Measurements from ENCODE around the gene DOCK2.
"Not testable (repeated sequence)": the region's sequence is repeated elsewhere in the genome, so short reads cannot be mapped to it uniquely, and the experiment has no call there.

The DOCK2 gene

DNA sequence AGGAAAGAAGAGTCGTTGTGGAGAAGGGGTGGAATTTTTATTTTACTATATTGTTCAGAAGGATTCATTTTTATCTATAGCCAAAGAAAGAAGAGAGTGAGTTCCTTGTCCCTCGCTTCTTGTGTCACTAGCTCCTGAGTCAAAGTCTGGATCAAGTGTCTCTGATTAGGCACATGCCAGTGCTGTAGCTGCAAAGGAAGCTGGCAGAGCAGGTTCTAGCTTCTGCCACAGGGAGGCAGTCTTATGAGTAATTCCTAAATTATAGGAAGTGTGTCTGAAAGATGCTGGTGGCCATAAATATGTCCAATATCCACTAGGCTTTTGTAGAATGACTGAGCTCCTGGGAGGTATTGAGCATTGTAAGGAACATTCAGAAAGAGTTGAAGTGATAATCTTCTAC, 84.7 kb downstream of the DOCK2 start:
- peaks cover 64% of the 10 kb centered on the region for H3K36me3 ChIP-seq (ENCODE audit: low read length)

GRCh38 chr5:169723103-169723831, 86.2 kb downstream of the DOCK2 start:
- H3K36me3 ChIP-seq (ENCODE audit: low read length), result peaks cover 60% of the 10 kb centered on the region
- H4K20me1 ChIP-seq (ENCODE audit: low read depth, low read length), result no peaks in the 10 kb centered on the region
- H3K27ac ChIP-seq (ENCODE audit: low read depth, low read length), result no peak overlapping the region
- H3K9me3 ChIP-seq (ENCODE audit: insufficient read depth, low read length), result no peaks in the 10 kb centered on the region
- no peak overlapping the region for H3K4me3 ChIP-seq (ENCODE audit: insufficient read depth, low read length, poor library complexity, severe bottlenecking)
- H3K27me3 ChIP-seq (ENCODE audit: low read length), result no peaks in the 10 kb centered on the region
- H3F3A ChIP-seq (ENCODE audit: insufficient read depth), result no peaks in the 10 kb centered on the region
- H3K79me2 ChIP-seq (ENCODE audit: insufficient read depth, low read length), result peaks cover 13% of the 10 kb centered on the region
- H3K9me2 ChIP-seq (replicated peaks; ENCODE audit: insufficient read depth, low read length), result no peaks in the 10 kb centered on the region
- no peak for TF ChIP-seq CTCF (IDR thresholded peaks at IDR 0.05; ENCODE audit: insufficient read depth, low read length, poor library complexity, severe bottlenecking)
- H2AFZ ChIP-seq (ENCODE audit: low read depth, low read length, severe bottlenecking), result no peak overlapping the region
- no peak overlapping the region for H3K9ac ChIP-seq (ENCODE audit: low read length)
- H3K4me2 ChIP-seq (ENCODE audit: low read depth, low read length, poor library complexity, severe bottlenecking), result no peak overlapping the region

More for the DNA sequence above, 84.7 kb downstream of the DOCK2 start:
- H3K4me3 ChIP-seq (ENCODE audit: insufficient read depth, low read length, poor library complexity, severe bottlenecking), result no peak overlapping the region
- no peak overlapping the region for H2AFZ ChIP-seq (ENCODE audit: low read depth, low read length, severe bottlenecking)
- H3K27ac ChIP-seq (ENCODE audit: low read depth, low read length), result no peak overlapping the region
- H3K4me2 ChIP-seq (ENCODE audit: low read depth, low read length, poor library complexity, severe bottlenecking), result no peak overlapping the region
- H3K9me3 ChIP-seq (ENCODE audit: insufficient read depth, low read length), result no peaks in the 10 kb centered on the region
- no peaks in the 10 kb centered on the region for H3F3A ChIP-seq (ENCODE audit: insufficient read depth)
- no peaks in the 10 kb centered on the region for H3K9me2 ChIP-seq (replicated peaks; ENCODE audit: insufficient read depth, low read length)
- H4K20me1 ChIP-seq (ENCODE audit: low read depth, low read length), result no peaks in the 10 kb centered on the region
- TF ChIP-seq CTCF (IDR thresholded peaks at IDR 0.05; ENCODE audit: insufficient read depth, low read length, poor library complexity, severe bottlenecking) (no peak), EZH2phosphoT487 (conservative IDR thresholded peaks at IDR 0.05; ENCODE audit: low read length) (no peak)
- H3K9ac ChIP-seq (ENCODE audit: low read length), result no peak overlapping the region
- H3K79me2 ChIP-seq (ENCODE audit: insufficient read depth, low read length), result no peaks in the 10 kb centered on the region
- no peaks in the 10 kb centered on the region for H3K27me3 ChIP-seq (ENCODE audit: low read length)

- no peak for TF ChIP-seq CTCF (IDR thresholded peaks at IDR 0.05; ENCODE audit: insufficient read depth, low read length, poor library complexity, severe bottlenecking)
- Histone ChIP-seq H3K9me3 (ENCODE audit: insufficient read depth, low read length) (no peaks in the 10 kb centered on the region), H3K9me2 (replicated peaks; ENCODE audit: insufficient read depth, low read length) (no peaks in the 10 kb centered on the region), H3K4me2 (ENCODE audit: low read depth, low read length, poor library complexity, severe bottlenecking) (no peak overlapping the region), H3K27ac (ENCODE audit: low read depth, low read length) (no peak overlapping the region), H3K4me3 (ENCODE audit: insufficient read depth, low read length, poor library complexity, severe bottlenecking) (no peak overlapping the region), H4K20me1 (ENCODE audit: low read depth, low read length) (no peaks in the 10 kb centered on the region), H2AFZ (ENCODE audit: low read depth, low read length, severe bottlenecking) (no peak overlapping the region), H3F3A (ENCODE audit: insufficient read depth) (no peaks in the 10 kb centered on the region), H3K36me3 (ENCODE audit: low read length) (peaks cover 54% of the 10 kb centered on the region), H3K27me3 (ENCODE audit: low read length) (no peaks in the 10 kb centered on the region), H3K9ac (ENCODE audit: low read length) (no peak overlapping the region), H3K79me2 (ENCODE audit: insufficient read depth, low read length) (peaks cover 21% of the 10 kb centered on the region)
Measured at GRCh38 chr5:169724303-169725087, 87.4 kb downstream of the DOCK2 start.

- H3K27me3 ChIP-seq (ENCODE audit: low read length), result not testable (repeated sequence)
- peaks cover 47% of the 10 kb centered on the region for H3K36me3 ChIP-seq (ENCODE audit: low read length)
Measured at GRCh38 chr5:169725665-169726064, 88.6 kb downstream of the DOCK2 start.

More at GRCh38 chr5:169725665-169726064, 88.6 kb downstream of the DOCK2 start:
- not testable (repeated sequence) for H3K27ac ChIP-seq (ENCODE audit: low read depth, low read length); H2AFZ ChIP-seq (ENCODE audit: low read depth, low read length, severe bottlenecking); H3K4me3 ChIP-seq (ENCODE audit: insufficient read depth, low read length, poor library complexity, severe bottlenecking); H3K9me2 ChIP-seq (replicated peaks; ENCODE audit: insufficient read depth, low read length); H3F3A ChIP-seq (ENCODE audit: insufficient read depth); H3K9ac ChIP-seq (ENCODE audit: low read length); H4K20me1 ChIP-seq (ENCODE audit: low read depth, low read length); H3K4me2 ChIP-seq (ENCODE audit: low read depth, low read length, poor library complexity, severe bottlenecking); H3K9me3 ChIP-seq (ENCODE audit: insufficient read depth, low read length)
- H3K79me2 ChIP-seq (ENCODE audit: insufficient read depth, low read length), result peaks cover 21% of the 10 kb centered on the region
